A549 (cell line): Measurements from ENCODE around the gene PLD3. TPM values are rescaled to one million over a fixed set of nuclear protein-coding genes. Genes with fewer than 3 reads are reported as not detected.

ENCODE experiments used
- ATAC-seq, 2 experiments: fragments of 200-7000 bp in 1 of 2; fragments of >200 bp in 1 of 2; cut with Nextera tagmentation in 1 of 2; cut with Tn5 transposase in 1 of 2; 3 replicates each; pipeline versions ENCODE4 v1.8.0 to v1.9.1; 2018 to 2020; ENCODE audit warnings: mild to moderate bottlenecking in 1 of 2, moderate library complexity in 1 of 2
- CTCF ChIA-PET: fragments of 300-600 bp; sonication (Branson Sonifier 250); formaldehyde crosslinking; extraction: SDS; loops from one replicate; lab custom pipeline; 2021; ENCODE audit warnings: antibody characterized with exemption, inconsistent platforms; lab: Yijun Ruan, JAX
- POLR2A ChIA-PET: fragments of 350-600 bp; formaldehyde crosslinking; extraction: SDS; loops from one replicate; lab custom pipeline; 2021; ENCODE audit warnings: antibody characterized with exemption, inconsistent platforms; lab: Yijun Ruan, JAX
- DNase-seq, 2 experiments: peaks; one replicate each; pipeline versions ENCODE4 v3.0.0 to v3.0.0-alpha.2; 2011 to 2016; ENCODE audit warnings: low read depth in 1 of 2, low spot score in 1 of 2
- FAIRE-seq: peaks from 2 replicates; lab custom pipeline; 2011; peaks lifted over from hg19 to GRCh38; lab: Jason Lieb, UNC
- H3K27ac ChIP-seq, 2 experiments: fragments of >200 bp; sonication (Bioruptor Twin); formaldehyde crosslinking; 3 replicates each; pipeline ENCODE4 v1.5.1; 2016 to 2017
- H3K4me1 ChIP-seq: fragments of >200 bp; sonication (Bioruptor Twin); formaldehyde crosslinking; 3 replicates; pipeline ENCODE4 v1.6.1; 2016
- H3K4me2 ChIP-seq: fragments of >200 bp; sonication (Bioruptor Twin); formaldehyde crosslinking; 3 replicates; pipeline ENCODE4 v1.6.1; 2016
- H3K4me3 ChIP-seq: fragments of >200 bp; sonication (Bioruptor Twin); formaldehyde crosslinking; 3 replicates; pipeline ENCODE4 v1.5.1; 2016
- H3K9me3 ChIP-seq: fragments of >200 bp; sonication (Bioruptor Twin); formaldehyde crosslinking; 3 replicates; pipeline ENCODE4 v1.6.1; 2016
- CBX2 ChIP-seq: fragments of 200-600 bp; sonication (generic); IDR thresholded peaks from 2 replicates; pipeline ENCODE4 v1.6.1; 2016; ENCODE audit warnings: low read depth, mild to moderate bottlenecking, borderline replicate concordance
- CEBPB ChIP-seq, 2 experiments: fragments of >200 bp in 1 of 2; sonication (Bioruptor Twin) in 1 of 2; formaldehyde crosslinking in 1 of 2; IDR thresholded peaks; 2 replicates each; pipeline ENCODE4 v1.6.1; 2012 to 2016
- GATA3 ChIP-seq: IDR thresholded peaks from 2 replicates; pipeline ENCODE4 v1.6.1; 2012; ENCODE audit warnings: borderline replicate concordance
- HES2 ChIP-seq: fragments of >200 bp; sonication (Bioruptor Twin); formaldehyde crosslinking; IDR thresholded peaks from 2 replicates; pipeline ENCODE4 v1.6.1; 2016
- HEYL ChIP-seq: fragments of 250-450 bp; sonication (Bioruptor Pico); IDR thresholded peaks from 2 replicates; pipeline ENCODE4 v1.8.0; 2021; ENCODE audit warnings: mild to moderate bottlenecking, moderate library complexity
- HOXA7 ChIP-seq: fragments of 250-450 bp; sonication (Bioruptor Pico); IDR thresholded peaks from 2 replicates; pipeline ENCODE4 v1.5.0; 2020; ENCODE audit warnings: mild to moderate bottlenecking, moderate library complexity
- KDM1A ChIP-seq: fragments of 200-600 bp; sonication (generic); IDR thresholded peaks from 2 replicates; pipeline ENCODE4 v1.6.1; 2016; ENCODE audit warnings: low read depth, mild to moderate bottlenecking
- MAFK ChIP-seq: fragments of 450-650 bp; IDR thresholded peaks from 2 replicates; pipeline ENCODE4 v1.6.1; 2014; ENCODE audit not compliant: partially characterized antibody
- MYC ChIP-seq: IDR thresholded peaks from 2 replicates; pipeline ENCODE4 v1.6.1; 2012; ENCODE audit warnings: mild to moderate bottlenecking, inconsistent platforms, low read length, improper control_type of control experiment, borderline replicate concordance
- RAD21 ChIP-seq, 2 experiments: fragments of >200 bp in 1 of 2; sonication (Bioruptor Twin) in 1 of 2; formaldehyde crosslinking in 1 of 2; IDR thresholded peaks in 1 of 2; conservative IDR thresholded peaks in 1 of 2; 2 replicates in 1 of 2; 3 replicates in 1 of 2; pipeline ENCODE4 v1.6.1; 2012 to 2018; ENCODE audit warnings: inconsistent platforms in 1 of 2
- RCOR1 ChIP-seq: fragments of 150-350 bp; IDR thresholded peaks from 2 replicates; pipeline ENCODE4 v1.6.1; 2014; ENCODE audit warnings: antibody characterized with exemption, low read length, low read depth
- TFCP2L1 ChIP-seq: fragments of 250-450 bp; sonication (Bioruptor Pico); IDR thresholded peaks from 2 replicates; pipeline ENCODE4 v1.5.0; 2021; ENCODE audit warnings: mild to moderate bottlenecking
- ZC3H11A ChIP-seq: fragments of 450-650 bp; IDR thresholded peaks from 2 replicates; pipeline ENCODE4 v1.6.1; 2014; ENCODE audit warnings: antibody characterized with exemption, mild to moderate bottlenecking
- ZFP36 ChIP-seq: fragments of 450-650 bp; IDR thresholded peaks from 2 replicates; pipeline ENCODE4 v1.6.1; 2014; ENCODE audit warnings: borderline replicate concordance; ENCODE audit not compliant: partially characterized antibody
- ZNF302 ChIP-seq: fragments of 250-450 bp; sonication (Bioruptor Pico); IDR thresholded peaks from 2 replicates; pipeline ENCODE4 v1.9.0; 2021; ENCODE audit warnings: inconsistent platforms, mild to moderate bottlenecking, moderate library complexity
- ZSCAN20 ChIP-seq: fragments of 250-450 bp; sonication (Bioruptor Pico); IDR thresholded peaks from 2 replicates; pipeline ENCODE4 v1.8.0; 2022; ENCODE audit warnings: mild to moderate bottlenecking, moderate library complexity
- WGBS: methylation state at CpG from one replicate; pipeline ENCODE4 v1.1.6; 2017; ENCODE audit errors: missing lambda C conversion rate; 5-methylcytosine and 5-hydroxymethylcytosine counted together
- polyA plus RNA-seq, 4 experiments: library from polyadenylated mRNA; depleted of rRNA in 3 of 4; stranded (reverse); fragments of >200 nt; fragmentation: RNase III in 1 of 4; extraction: RNeasy Plus Mini Kit Qiagen cat#74134 plus additional on column Dnase treatment in 1 of 4; gene quantifications; 2 replicates in 3 of 4; 3 replicates in 1 of 4; pipeline ENCODE4 v1.2.3, GENCODE V29; 2011 to 2017
- TF ChIP-seq, protein P1 (sequence below): IDR thresholded peaks from 2 replicates; pipeline ENCODE4 v1.6.1; 2012
- TF ChIP-seq, protein P2 (sequence below): IDR thresholded peaks from 2 replicates; pipeline ENCODE4 v1.6.1; 2012; ENCODE audit warnings: low read depth, borderline replicate concordance
- TF ChIP-seq, protein P3 (sequence below): fragments of 250-450 bp; sonication (Bioruptor Pico); IDR thresholded peaks from 2 replicates; pipeline ENCODE4 v1.5.0; 2021; ENCODE audit warnings: mild to moderate bottlenecking, moderate library complexity, borderline replicate concordance

The PLD3 gene
- polyA plus RNA-seq, 2 of the 4 experiments (the other 2 are of a cell fraction), result 265 to 290 TPM

GRCh38 chr19:40342644-40343311, 5.7 kb upstream of the PLD3 start:
- DNase-seq (no peak), FAIRE-seq (peak; percentile 70), ATAC-seq (peak in 1 of 2 experiments; percentile 10; a peak in 1 of 6 replicates)
- Histone ChIP-seq H3K4me1 (peaks cover 5% of the 10 kb centered on the region; the same call in 2 of the 3 replicates), H3K27ac (no peak overlapping the region), H3K4me2 (no peak overlapping the region), H3K4me3 (no peak overlapping the region), H3K9me3 (no peaks in the 10 kb centered on the region)
- ChIA-PET CTCF (interaction anchor here (1.5 to 2.0 kb wide), 5 partner anchors 29 to 122 kb away, joined by 3 to 8 read pairs (median 3); no protein-coding TSS in a partner anchor), POLR2A (no interaction called here)
- 86% methylated on average over 11 of the region's 11 CpGs for WGBS
- TF ChIP-seq CEBPB (IDR thresholded peaks at IDR 0.05) (no peak), ZNF302 (no peak), HES2 (no peak), RAD21 (conservative IDR thresholded peaks at IDR 0.05 in 1 of 2, IDR thresholded peaks at IDR 0.05 in 1 of 2) (no peak), HOXA7 (no peak), ZC3H11A (no peak), MAFK (no peak), TFCP2L1 (no peak), ZFP36 (no peak), GATA3 (no peak), KDM1A (no peak), CBX2 (no peak), HEYL (no peak), RCOR1 (no peak)
- TF ChIP-seq, protein P1, sequence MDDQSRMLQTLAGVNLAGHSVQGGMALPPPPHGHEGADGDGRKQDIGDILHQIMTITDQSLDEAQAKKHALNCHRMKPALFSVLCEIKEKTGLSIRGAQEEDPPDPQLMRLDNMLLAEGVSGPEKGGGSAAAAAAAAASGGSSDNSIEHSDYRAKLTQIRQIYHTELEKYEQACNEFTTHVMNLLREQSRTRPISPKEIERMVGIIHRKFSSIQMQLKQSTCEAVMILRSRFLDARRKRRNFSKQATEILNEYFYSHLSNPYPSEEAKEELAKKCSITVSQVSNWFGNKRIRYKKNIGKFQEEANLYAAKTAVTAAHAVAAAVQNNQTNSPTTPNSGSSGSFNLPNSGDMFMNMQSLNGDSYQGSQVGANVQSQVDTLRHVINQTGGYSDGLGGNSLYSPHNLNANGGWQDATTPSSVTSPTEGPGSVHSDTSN, result no peak
- TF ChIP-seq, protein P2, sequence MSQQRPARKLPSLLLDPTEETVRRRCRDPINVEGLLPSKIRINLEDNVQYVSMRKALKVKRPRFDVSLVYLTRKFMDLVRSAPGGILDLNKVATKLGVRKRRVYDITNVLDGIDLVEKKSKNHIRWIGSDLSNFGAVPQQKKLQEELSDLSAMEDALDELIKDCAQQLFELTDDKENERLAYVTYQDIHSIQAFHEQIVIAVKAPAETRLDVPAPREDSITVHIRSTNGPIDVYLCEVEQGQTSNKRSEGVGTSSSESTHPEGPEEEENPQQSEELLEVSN, result no peak
- TF ChIP-seq, protein P3, sequence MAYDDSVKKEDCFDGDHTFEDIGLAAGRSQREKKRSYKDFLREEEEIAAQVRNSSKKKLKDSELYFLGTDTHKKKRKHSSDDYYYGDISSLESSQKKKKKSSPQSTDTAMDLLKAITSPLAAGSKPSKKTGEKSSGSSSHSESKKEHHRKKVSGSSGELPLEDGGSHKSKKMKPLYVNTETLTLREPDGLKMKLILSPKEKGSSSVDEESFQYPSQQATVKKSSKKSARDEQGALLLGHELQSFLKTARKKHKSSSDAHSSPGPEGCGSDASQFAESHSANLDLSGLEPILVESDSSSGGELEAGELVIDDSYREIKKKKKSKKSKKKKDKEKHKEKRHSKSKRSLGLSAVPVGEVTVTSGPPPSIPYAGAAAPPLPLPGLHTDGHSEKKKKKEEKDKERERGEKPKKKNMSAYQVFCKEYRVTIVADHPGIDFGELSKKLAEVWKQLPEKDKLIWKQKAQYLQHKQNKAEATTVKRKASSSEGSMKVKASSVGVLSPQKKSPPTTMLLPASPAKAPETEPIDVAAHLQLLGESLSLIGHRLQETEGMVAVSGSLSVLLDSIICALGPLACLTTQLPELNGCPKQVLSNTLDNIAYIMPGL, result no peak

GRCh38 chr19:40344422-40344821, 4.1 kb upstream of the PLD3 start:
- 82% methylated on average over 7 of the region's 7 CpGs for WGBS
- Histone ChIP-seq H3K27ac (no peak overlapping the region), H3K4me3 (no peak overlapping the region), H3K4me1 (peaks cover 6% of the 10 kb centered on the region), H3K9me3 (no peaks in the 10 kb centered on the region), H3K4me2 (no peak overlapping the region)
- ATAC-seq (no peak), DNase-seq (no peak), FAIRE-seq (peak; percentile 74)
- TF ChIP-seq ZSCAN20 (no peak), MAFK (peak; percentile 3), MYC (no peak)
- ChIA-PET POLR2A (interaction anchor here (0.7 kb wide), 1 partner anchor 180 kb away, joined by 5 read pairs; no protein-coding TSS in a partner anchor), CTCF (interaction anchor here (1.0 to 1.5 kb wide), 2 partner anchors 77 to 205 kb away, joined by 3 read pairs; no protein-coding TSS in a partner anchor)
